Activated T-cell treated with anti-CD3 and anti-CD28 coated beads, Interleukin-2, amount 50 U/mL, for 72 hours (primary cell): Measurements from ENCODE around the gene NUP160. TPM values are rescaled to one million over a fixed set of nuclear protein-coding genes. Genes with fewer than 3 reads are reported as not detected.
"Not testable (repeated sequence)": the region's sequence is repeated elsewhere in the genome, so short reads cannot be mapped to it uniquely, and the experiment has no call there.

ENCODE experiments used
- ATAC-seq, 2 donors: fragments of 150-1000 bp; cut with Tn5 transposase; replicated peaks in 1 of 2; 2 replicates each; pipeline ENCODE4 v1.10.0; 2021; ENCODE audit warnings: moderate library complexity in 2 of 2, mild to moderate bottlenecking in 1 of 2
- DNase-seq, 2 donors: peaks; one replicate each; pipeline ENCODE4 v3.0.0; 2021 to 2022; ENCODE audit warnings: mixed read lengths in 1 of 2
- H3K27ac Mint-ChIP-seq: one replicate; pipeline ENCODE4 v1.8.0; 2022; ENCODE audit warnings: mild to moderate bottlenecking, moderate library complexity, mixed read lengths
- H3K27me3 Mint-ChIP-seq: one replicate; pipeline ENCODE4 v1.8.0; 2022; ENCODE audit warnings: low read depth, mixed read lengths
- H3K36me3 Mint-ChIP-seq, 2 donors: one replicate each; pipeline ENCODE4 v1.8.0; 2022; ENCODE audit warnings: mixed read lengths in 2 of 2, mild to moderate bottlenecking in 1 of 2; ENCODE audit not compliant: insufficient read depth in 2 of 2
- H3K4me1 Mint-ChIP-seq: one replicate; pipeline ENCODE4 v1.8.0; 2022; ENCODE audit warnings: low read depth, mixed read lengths
- H3K4me3 Mint-ChIP-seq, 2 donors: one replicate each; pipeline ENCODE4 v1.8.0; 2022; ENCODE audit warnings: mild to moderate bottlenecking in 2 of 2, mixed read lengths in 2 of 2, moderate library complexity in 2 of 2
- H3K9me3 Mint-ChIP-seq, 2 donors: one replicate each; pipeline ENCODE4 v1.8.0; 2022; ENCODE audit warnings: mixed read lengths in 2 of 2
- total RNA-seq, 2 donors: library from RNA; stranded (reverse); gene quantifications; one replicate each; pipeline ENCODE4 v1.2.3, GENCODE V29; 2022

NUP160 gene
- total RNA-seq, 2 donors from 2014 or later: 53.9 to 61.8 TPM

- H3K4me1 Mint-ChIP-seq, ATAC-seq, H3K27ac Mint-ChIP-seq, DNase-seq, H3K27me3 Mint-ChIP-seq, H3K9me3 Mint-ChIP-seq, H3K4me3 Mint-ChIP-seq: not testable (repeated sequence)
- peaks cover 8 to 28% of the 10 kb centered on the region in 2 donors for H3K36me3 Mint-ChIP-seq
Observed at GRCh38 chr11:47822664-47823063, 25.5 kb downstream of the NUP160 start.

GRCh38 chr11:47819743-47820142 lies 28.4 kb downstream of the NUP160 start:
- Mint-ChIP-seq H3K36me3 (peaks cover 7 to 22% of the 10 kb centered on the region in 2 donors), H3K27me3 (no peaks in the 10 kb centered on the region), H3K27ac (no peak overlapping the region), H3K4me3 (no peak overlapping the region), H3K9me3 (no peaks in the 10 kb centered on the region), H3K4me1 (no peaks in the 10 kb centered on the region)
- ATAC-seq: no peak
- no peak for DNase-seq

GRCh38 chr11:47800759-47801158 lies 47.4 kb downstream of the NUP160 start:
- Mint-ChIP-seq H3K4me3 (no peak overlapping the region), H3K4me1 (peaks cover 18% of the 10 kb centered on the region), H3K27ac (no peak overlapping the region), H3K27me3 (no peaks in the 10 kb centered on the region), H3K36me3 (peaks cover 10 to 39% of the 10 kb centered on the region in 2 donors), H3K9me3 (peaks cover 0 to 5% of the 10 kb centered on the region in 2 donors)
- ATAC-seq (no peak), DNase-seq (no peak)

DNA sequence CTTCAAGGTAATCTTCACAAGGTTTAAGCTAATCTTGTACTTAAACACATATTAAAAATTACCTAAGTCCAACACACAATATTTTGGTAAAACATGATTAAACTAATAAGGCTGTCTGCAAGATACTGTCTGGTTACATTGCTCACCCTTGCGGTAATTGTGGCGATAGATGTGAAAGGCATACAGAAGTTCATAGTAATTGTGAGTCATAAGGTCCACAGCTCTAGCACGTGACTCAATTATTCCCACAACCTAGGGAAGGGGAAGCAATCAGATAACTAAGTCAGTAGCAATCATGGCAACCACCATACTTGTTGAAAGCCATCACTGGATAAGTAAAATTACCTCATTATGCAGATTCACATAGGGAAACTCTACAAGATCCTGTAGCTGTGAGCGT lies 50.5 kb downstream of the NUP160 start:
- Mint-ChIP-seq H3K27ac (peak overlapping the region; percentile 94), H3K9me3 (peaks cover 0 to 5% of the 10 kb centered on the region in 2 donors), H3K36me3 (peaks cover 9 to 37% of the 10 kb centered on the region in 2 donors), H3K4me1 (peaks cover 18% of the 10 kb centered on the region), H3K4me3 (peak overlapping the region; percentile 24 to 38), H3K27me3 (no peaks in the 10 kb centered on the region)
- peak; percentile 98 for ATAC-seq
- peak; percentile 65 to 75 for DNase-seq

DNA sequence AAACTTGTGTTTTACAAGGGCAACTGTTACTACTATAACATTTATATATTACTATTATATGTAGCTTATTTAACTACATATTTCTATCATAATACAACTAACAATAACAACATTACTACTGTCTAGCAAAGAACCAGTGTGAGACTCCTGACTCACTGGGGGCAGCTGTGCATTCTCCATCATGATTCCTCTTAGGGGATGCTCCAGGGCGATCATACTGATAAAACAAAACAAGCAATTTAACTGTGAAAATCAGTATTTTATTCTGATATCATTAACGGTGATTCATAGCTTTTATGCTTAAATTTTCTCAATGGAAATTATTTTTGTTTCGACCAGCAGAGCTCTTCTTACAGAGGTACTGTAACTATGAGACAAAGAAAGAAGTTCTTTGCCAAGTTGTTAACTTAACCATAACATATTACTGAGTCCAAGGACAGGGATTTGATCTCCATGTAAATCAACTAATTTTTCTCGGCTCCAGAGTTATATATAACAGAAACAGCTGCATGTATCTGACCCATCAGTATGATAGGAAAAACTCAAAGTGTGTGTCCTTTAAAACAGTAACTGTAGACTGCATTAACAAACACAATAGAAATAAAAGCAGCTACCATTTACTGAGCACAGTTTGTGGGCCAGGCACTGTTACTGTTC lies 56.2 kb downstream of the NUP160 start:
- no peak for ATAC-seq
- peaks cover 5% of the 10 kb centered on the region for H3K4me1 Mint-ChIP-seq
- H3K27ac Mint-ChIP-seq: no peak overlapping the region
- H3K27me3 Mint-ChIP-seq: no peaks in the 10 kb centered on the region
- H3K4me3 Mint-ChIP-seq: no peak overlapping the region
- H3K9me3 Mint-ChIP-seq: no peaks in the 10 kb centered on the region
- no peak for DNase-seq
- peaks cover 1 to 31% of the 10 kb centered on the region in 2 donors for H3K36me3 Mint-ChIP-seq

DNA sequence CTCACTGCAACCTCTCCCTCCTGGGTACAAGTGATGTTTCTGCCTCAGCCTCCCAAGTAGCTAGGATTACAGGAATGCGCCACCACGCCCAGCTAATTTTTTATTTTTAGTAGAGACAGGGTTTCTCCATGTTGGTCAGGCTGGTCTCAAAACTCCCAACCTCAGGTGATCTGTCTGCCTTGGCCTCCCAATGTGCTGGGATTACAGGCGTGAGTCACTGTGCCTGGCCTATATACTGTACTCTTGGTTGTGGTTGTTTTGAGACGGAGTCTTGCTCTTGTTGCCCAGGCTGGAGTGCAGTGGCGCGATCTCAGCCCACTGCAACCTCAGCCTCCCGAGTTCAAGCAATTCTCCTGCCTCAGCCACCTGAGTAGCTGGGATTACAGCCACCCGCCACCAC lies 58.1 kb downstream of the NUP160 start:
- H3K27me3 Mint-ChIP-seq, DNase-seq, ATAC-seq, H3K9me3 Mint-ChIP-seq, H3K4me1 Mint-ChIP-seq, H3K4me3 Mint-ChIP-seq, H3K27ac Mint-ChIP-seq: not testable (repeated sequence)
- peaks cover 5 to 29% of the 10 kb centered on the region in 2 donors for H3K36me3 Mint-ChIP-seq

DNA sequence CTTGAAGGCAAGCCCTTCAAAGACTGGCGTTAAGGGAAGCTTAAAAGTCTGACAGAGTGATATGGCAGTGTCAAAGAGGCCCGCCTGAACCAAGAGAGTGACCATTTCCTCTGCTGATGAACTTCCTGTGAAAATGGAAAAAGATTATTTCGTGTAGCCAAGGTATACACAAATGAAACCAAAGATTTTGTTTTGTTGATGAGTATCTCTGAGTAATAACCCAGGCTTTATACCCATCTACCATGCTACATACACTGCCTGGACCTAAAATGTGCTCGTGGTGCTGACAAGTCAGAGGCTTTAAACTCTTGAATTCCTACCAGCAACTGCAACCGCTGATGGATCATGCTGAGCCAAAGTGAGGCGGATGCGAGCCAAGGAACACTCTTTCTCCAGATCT lies 60.0 kb downstream of the NUP160 start:
- Mint-ChIP-seq H3K4me1 (no peaks in the 10 kb centered on the region), H3K27me3 (no peaks in the 10 kb centered on the region), H3K9me3 (no peaks in the 10 kb centered on the region), H3K4me3 (no peak overlapping the region), H3K36me3 (peaks cover 7 to 34% of the 10 kb centered on the region in 2 donors), H3K27ac (no peak overlapping the region)
- DNase-seq (no peak), ATAC-seq (peak; percentile 32 to 64)

- Mint-ChIP-seq H3K4me3 (no peak overlapping the region), H3K9me3 (no peaks in the 10 kb centered on the region), H3K27ac (no peak overlapping the region), H3K36me3 (peaks cover 7 to 31% of the 10 kb centered on the region in 2 donors), H3K4me1 (no peaks in the 10 kb centered on the region), H3K27me3 (no peaks in the 10 kb centered on the region)
- DNase-seq (no peak), ATAC-seq (no peak)
Observed at GRCh38 chr11:47786373-47786772, 61.8 kb downstream of the NUP160 start.

- no peak for DNase-seq
- H3K27me3 Mint-ChIP-seq: no peaks in the 10 kb centered on the region
- no peak overlapping the region for H3K27ac Mint-ChIP-seq
Observed at GRCh38 chr11:47784785-47785381, 63.3 kb downstream of the NUP160 start.

DNA sequence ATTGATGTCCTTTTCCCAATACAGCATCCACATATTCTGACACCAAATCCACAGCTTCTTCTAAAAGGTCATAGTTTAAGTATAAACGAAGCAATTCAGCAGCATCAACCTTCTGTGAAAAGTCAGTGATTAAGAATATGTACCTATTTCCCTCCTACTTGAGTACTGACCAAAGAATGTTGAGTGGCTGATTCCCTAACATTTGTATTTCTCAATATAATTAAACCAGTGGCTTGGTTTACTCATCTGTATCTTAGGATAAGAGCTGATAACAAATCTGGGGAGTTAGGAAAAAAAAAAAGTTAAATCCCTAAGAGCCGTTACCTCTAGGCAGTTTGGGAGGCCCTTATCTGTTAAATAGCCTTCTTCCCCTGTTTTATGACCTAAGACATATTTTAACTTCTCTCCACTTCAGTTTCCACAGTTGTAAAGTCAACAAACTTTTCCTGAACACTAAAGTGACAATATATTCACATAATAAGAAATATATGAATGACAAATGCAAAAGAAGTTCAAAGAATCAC lies 65.0 kb downstream of the NUP160 start:
- no peak overlapping the region for H3K4me3 Mint-ChIP-seq
- no peak for ATAC-seq

More at GRCh38 chr11:47784785-47785381, 63.3 kb downstream of the NUP160 start:
- Mint-ChIP-seq H3K4me1 (no peaks in the 10 kb centered on the region), H3K36me3 (peaks cover 5 to 29% of the 10 kb centered on the region in 2 donors), H3K9me3 (no peaks in the 10 kb centered on the region), H3K4me3 (no peak overlapping the region)
- ATAC-seq: no peak

GRCh38 chr11:47778878-47779483 lies 69.2 kb downstream of the NUP160 start:
- Mint-ChIP-seq H3K4me1 (no peaks in the 10 kb centered on the region), H3K9me3 (no peaks in the 10 kb centered on the region), H3K27ac (no peak overlapping the region), H3K4me3 (no peak overlapping the region), H3K36me3 (peaks cover 8 to 34% of the 10 kb centered on the region in 2 donors), H3K27me3 (no peaks in the 10 kb centered on the region)
- DNase-seq (no peak), ATAC-seq (no peak)

More for the DNA sequence above, 65.0 kb downstream of the NUP160 start:
- H3K27me3 Mint-ChIP-seq: no peaks in the 10 kb centered on the region
- H3K9me3 Mint-ChIP-seq: no peaks in the 10 kb centered on the region
- DNase-seq: no peak
- H3K27ac Mint-ChIP-seq: peak overlapping the region; percentile 76
- H3K36me3 Mint-ChIP-seq: peaks cover 7 to 37% of the 10 kb centered on the region in 2 donors
- no peaks in the 10 kb centered on the region for H3K4me1 Mint-ChIP-seq

DNA sequence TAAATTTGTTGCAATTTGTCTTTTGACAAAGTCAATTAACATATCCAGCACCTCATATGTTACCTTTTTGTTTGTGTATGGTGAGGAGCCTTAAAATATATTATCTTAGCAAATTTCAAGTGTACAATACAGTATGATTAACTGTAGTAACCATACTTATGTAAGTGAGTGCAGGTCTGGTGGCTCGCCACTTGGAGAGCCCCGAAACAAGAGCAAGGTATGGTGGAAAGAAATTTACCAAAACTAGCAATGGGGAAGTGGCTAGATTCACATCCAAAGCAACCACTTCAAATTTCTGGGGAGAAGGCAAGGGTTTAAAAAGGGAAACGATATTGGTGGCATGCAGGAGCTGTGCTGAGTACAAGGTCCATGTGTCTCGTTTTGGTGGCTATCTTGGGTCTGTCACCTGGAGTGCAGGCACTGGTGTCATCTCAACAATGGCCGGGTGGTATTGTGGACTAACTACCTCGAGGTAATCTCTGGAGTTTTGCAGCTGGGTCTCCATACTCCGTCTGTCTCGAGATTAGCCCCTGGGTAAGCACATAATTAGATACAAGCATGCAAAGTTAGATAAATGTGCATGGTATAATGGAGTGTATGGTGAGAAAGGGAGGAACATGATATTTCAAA lies 72.8 kb downstream of the NUP160 start:
- Mint-ChIP-seq H3K4me1 (no peaks in the 10 kb centered on the region), H3K27ac (peak overlapping the region; percentile 64), H3K27me3 (no peaks in the 10 kb centered on the region), H3K36me3 (peaks cover 7 to 30% of the 10 kb centered on the region in 2 donors), H3K9me3 (no peaks in the 10 kb centered on the region), H3K4me3 (no peak overlapping the region)
- ATAC-seq (no peak), DNase-seq (no peak)

GRCh38 chr11:47773882-47774281 lies 74.3 kb downstream of the NUP160 start:
- no peak for ATAC-seq
- Mint-ChIP-seq H3K27ac (no peak overlapping the region), H3K4me3 (no peak overlapping the region)

More at GRCh38 chr11:47773882-47774281, 74.3 kb downstream of the NUP160 start:
- Mint-ChIP-seq H3K9me3 (no peaks in the 10 kb centered on the region), H3K27me3 (no peaks in the 10 kb centered on the region), H3K36me3 (peaks cover 6 to 19% of the 10 kb centered on the region in 2 donors), H3K4me1 (no peaks in the 10 kb centered on the region)
- DNase-seq: no peak
